ENCODE data around the gene HYI. TPM values are rescaled to one million over a fixed set of nuclear protein-coding genes. Genes with fewer than 3 reads are reported as not detected.

Gene HYI
- total RNA-seq, 1 experiment from 2014 or later = 55.3 TPM

DNA sequence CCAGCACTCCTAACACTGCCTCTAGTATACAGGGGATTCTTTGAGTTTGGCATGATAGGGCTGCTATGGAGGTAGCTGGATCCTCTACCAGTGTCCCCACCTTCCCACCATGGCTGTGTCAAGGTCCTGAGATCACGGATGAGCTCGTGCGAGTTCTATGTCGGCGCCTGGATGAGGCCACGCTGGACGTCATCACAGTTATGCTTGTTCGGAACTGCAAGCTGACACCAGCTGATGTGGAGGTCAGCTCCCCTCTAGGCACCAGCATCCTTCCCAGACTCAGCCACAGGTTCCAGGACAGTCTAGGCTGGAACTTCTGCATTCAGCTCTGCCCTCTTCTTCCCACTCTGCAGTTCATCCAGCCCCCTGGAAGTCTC lies 15.2 kb downstream of the HYI start:
- no peak for ATAC-seq
- Histone ChIP-seq H3K4me3 (ENCODE audit: low read depth in 2 of 2, low read length in 2 of 2) (no peak overlapping the region), H3K9me3 (ENCODE audit: control insufficient read depth, insufficient read depth, low read depth, low read length) (no peaks in the 10 kb centered on the region), H3K36me3 (ENCODE audit: control insufficient read depth, insufficient read depth, low read length) (no peaks in the 10 kb centered on the region; the same call in 1 of the 2 replicates), H3K27ac (ENCODE audit: low read length) (no peak overlapping the region), H3K4me1 (ENCODE audit: control insufficient read depth, insufficient read depth, low read length) (no peaks in the 10 kb centered on the region), H3K27me3 (ENCODE audit: control insufficient read depth, insufficient read depth, low read length) (no peaks in the 10 kb centered on the region)
- intact Hi-C loops (cut with micrococcal nuclease; ENCODE audit: unreplicated experiment) (no loop called here), in situ Hi-C loops (cut with HindIII; ENCODE audit: low pct_unique_long_range_greater_than_20kb, low sequenced_read_pairs) (no loop called here)
- no TSS peak for BruUV-seq (replicated peaks)
- no peak for TF ChIP-seq TCF7L2 (IDR thresholded peaks at IDR 0.05; ENCODE audit: low read depth, low read length)
- TF ChIP-seq, protein P1, sequence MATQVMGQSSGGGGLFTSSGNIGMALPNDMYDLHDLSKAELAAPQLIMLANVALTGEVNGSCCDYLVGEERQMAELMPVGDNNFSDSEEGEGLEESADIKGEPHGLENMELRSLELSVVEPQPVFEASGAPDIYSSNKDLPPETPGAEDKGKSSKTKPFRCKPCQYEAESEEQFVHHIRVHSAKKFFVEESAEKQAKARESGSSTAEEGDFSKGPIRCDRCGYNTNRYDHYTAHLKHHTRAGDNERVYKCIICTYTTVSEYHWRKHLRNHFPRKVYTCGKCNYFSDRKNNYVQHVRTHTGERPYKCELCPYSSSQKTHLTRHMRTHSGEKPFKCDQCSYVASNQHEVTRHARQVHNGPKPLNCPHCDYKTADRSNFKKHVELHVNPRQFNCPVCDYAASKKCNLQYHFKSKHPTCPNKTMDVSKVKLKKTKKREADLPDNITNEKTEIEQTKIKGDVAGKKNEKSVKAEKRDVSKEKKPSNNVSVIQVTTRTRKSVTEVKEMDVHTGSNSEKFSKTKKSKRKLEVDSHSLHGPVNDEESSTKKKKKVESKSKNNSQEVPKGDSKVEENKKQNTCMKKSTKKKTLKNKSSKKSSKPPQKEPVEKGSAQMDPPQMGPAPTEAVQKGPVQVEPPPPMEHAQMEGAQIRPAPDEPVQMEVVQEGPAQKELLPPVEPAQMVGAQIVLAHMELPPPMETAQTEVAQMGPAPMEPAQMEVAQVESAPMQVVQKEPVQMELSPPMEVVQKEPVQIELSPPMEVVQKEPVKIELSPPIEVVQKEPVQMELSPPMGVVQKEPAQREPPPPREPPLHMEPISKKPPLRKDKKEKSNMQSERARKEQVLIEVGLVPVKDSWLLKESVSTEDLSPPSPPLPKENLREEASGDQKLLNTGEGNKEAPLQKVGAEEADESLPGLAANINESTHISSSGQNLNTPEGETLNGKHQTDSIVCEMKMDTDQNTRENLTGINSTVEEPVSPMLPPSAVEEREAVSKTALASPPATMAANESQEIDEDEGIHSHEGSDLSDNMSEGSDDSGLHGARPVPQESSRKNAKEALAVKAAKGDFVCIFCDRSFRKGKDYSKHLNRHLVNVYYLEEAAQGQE (IDR thresholded peaks at IDR 0.05; ENCODE audit: insufficient read depth in 1 of 2, low read depth in 2 of 2, low read length in 1 of 2) = no peak
- TF ChIP-seq, protein P2, sequence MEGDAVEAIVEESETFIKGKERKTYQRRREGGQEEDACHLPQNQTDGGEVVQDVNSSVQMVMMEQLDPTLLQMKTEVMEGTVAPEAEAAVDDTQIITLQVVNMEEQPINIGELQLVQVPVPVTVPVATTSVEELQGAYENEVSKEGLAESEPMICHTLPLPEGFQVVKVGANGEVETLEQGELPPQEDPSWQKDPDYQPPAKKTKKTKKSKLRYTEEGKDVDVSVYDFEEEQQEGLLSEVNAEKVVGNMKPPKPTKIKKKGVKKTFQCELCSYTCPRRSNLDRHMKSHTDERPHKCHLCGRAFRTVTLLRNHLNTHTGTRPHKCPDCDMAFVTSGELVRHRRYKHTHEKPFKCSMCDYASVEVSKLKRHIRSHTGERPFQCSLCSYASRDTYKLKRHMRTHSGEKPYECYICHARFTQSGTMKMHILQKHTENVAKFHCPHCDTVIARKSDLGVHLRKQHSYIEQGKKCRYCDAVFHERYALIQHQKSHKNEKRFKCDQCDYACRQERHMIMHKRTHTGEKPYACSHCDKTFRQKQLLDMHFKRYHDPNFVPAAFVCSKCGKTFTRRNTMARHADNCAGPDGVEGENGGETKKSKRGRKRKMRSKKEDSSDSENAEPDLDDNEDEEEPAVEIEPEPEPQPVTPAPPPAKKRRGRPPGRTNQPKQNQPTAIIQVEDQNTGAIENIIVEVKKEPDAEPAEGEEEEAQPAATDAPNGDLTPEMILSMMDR (IDR thresholded peaks at IDR 0.05) = no peak
- ChIA-PET POLR2A (no interaction called here), CTCF (no interaction called here)
- no peak for DNase-seq (ENCODE audit: low read depth, low spot score)

DNA sequence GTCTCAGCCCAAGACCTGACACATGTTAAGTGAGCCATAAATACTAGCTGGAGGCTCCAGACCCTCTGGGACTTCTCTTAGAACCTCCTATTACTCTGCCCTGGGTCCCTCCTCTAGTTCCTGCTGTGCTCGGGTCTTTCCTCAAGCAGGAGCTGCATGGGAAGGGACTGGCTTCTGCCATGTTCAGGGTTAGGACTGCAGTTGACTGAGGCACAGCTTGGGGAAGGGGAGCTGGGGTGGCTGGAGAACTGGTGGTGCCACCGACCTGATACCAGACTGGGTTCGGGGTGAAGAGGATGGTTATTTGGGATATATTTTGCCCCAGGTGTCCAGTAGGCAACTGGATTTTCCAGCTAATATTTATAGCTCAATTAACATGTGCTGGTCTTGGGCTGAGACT lies 15.7 kb downstream of the HYI start:
- Histone ChIP-seq H3K4me3 (ENCODE audit: low read depth in 2 of 2, low read length in 2 of 2) (no peak overlapping the region), H3K36me3 (ENCODE audit: control insufficient read depth, insufficient read depth, low read length) (no peaks in the 10 kb centered on the region; the same call in 1 of the 2 replicates), H3K4me1 (ENCODE audit: control insufficient read depth, insufficient read depth, low read length) (no peaks in the 10 kb centered on the region), H3K27me3 (ENCODE audit: control insufficient read depth, insufficient read depth, low read length) (no peaks in the 10 kb centered on the region), H3K9me3 (ENCODE audit: control insufficient read depth, insufficient read depth, low read depth, low read length) (no peaks in the 10 kb centered on the region), H3K27ac (ENCODE audit: low read length) (no peak overlapping the region)
- intact Hi-C loops (cut with micrococcal nuclease; ENCODE audit: unreplicated experiment) (no loop called here), in situ Hi-C loops (cut with HindIII; ENCODE audit: low pct_unique_long_range_greater_than_20kb, low sequenced_read_pairs) (no loop called here)
- BruUV-seq (replicated peaks) = no TSS peak
- no peak for ATAC-seq
- no peak for TF ChIP-seq TCF7L2 (IDR thresholded peaks at IDR 0.05; ENCODE audit: low read depth, low read length)
- TF ChIP-seq, protein P1 (IDR thresholded peaks at IDR 0.05; ENCODE audit: insufficient read depth in 1 of 2, low read depth in 2 of 2, low read length in 1 of 2) = no peak
- TF ChIP-seq SIN3A (IDR thresholded peaks at IDR 0.05; ENCODE audit: borderline replicate concordance, insufficient read depth, low read depth, low read length) = no peak
- TF ChIP-seq, protein P2 (IDR thresholded peaks at IDR 0.05) = no peak
- no peak for TF ChIP-seq POLR2AphosphoS5 (IDR thresholded peaks at IDR 0.05; ENCODE audit: low read depth, low read length)
- DNase-seq (ENCODE audit: low read depth, low spot score) = no peak
- ChIA-PET POLR2A (no interaction called here), CTCF (no interaction called here)
